KOPT-K1 (cell line): ENCODE results near the gene EML4.
"Not testable (repeated sequence)": the region's sequence is repeated elsewhere in the genome, so short reads cannot be mapped to it uniquely, and the experiment has no call there.

Experiments
- H3K27ac ChIP-seq: fragments of 200-600 bp; sonication (generic); 2 replicates; pipeline ENCODE4 v1.5.1; 2016; ENCODE audit warnings: antibody characterized with exemption, mild to moderate bottlenecking, low read depth, low read length; ENCODE audit not compliant: poor library complexity, severe bottlenecking
- H3K36me3 ChIP-seq: fragments of 200-600 bp; sonication (generic); 2 replicates; pipeline ENCODE4 v1.5.1; 2017; ENCODE audit warnings: antibody characterized with exemption, mild to moderate bottlenecking, low read length, moderate library complexity; ENCODE audit not compliant: insufficient read depth
- H3K9me3 ChIP-seq: fragments of 200-600 bp; sonication (generic); 2 replicates; pipeline ENCODE4 v1.5.1; 2017; ENCODE audit warnings: antibody characterized with exemption, low read length, mild to moderate bottlenecking; ENCODE audit not compliant: insufficient read depth, poor library complexity, severe bottlenecking

EML4 gene

DNA sequence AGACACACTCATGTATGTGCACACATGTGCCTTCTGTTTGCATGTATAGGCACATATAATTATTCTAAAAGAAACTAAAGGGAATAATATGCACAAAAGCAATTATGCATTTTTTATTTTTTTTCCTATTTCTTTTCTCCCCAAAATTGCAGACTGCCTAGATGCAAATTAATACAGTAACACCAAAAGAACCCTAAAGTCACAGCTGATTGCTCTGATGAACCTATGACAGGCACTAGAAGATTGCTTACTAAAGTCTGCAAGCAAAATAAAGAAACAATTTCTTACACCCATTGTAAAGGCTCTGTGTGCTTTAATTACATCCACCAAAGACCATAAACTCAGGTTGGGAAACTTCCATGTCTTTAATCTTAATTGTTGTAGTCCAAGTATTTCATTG is 7.7 kb upstream of the EML4 start:
- Histone ChIP-seq H3K9me3 (no peaks in the 10 kb centered on the region), H3K36me3 (no peaks in the 10 kb centered on the region), H3K27ac (no peak overlapping the region)

DNA sequence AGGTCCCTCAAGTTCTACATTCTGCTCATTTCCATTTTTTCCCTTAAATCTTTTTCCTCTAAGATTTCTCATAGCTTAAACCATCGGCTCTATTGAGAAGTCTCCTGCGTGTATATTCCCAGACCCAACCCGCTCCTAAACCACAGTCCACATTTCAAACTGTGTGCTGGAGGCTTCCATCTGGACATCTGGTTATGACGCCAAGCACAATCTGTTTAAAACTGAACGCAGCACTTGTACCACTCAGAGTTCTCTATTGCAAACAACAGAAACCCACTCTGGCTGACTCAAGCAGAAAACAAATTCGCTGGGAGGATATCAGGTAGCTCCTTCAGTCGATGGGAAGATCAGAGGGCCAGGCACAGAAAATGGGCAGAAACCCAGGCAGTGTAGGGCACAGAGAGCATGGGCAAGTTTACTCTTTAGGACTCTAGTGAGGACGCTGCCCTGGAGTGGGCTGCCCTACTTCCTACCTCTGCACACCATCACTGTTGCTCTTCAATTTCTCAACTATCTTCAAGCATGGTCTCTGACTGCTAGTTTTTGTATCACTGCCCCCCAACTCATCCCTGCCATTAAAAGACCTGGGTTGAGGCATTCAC is 5.6 kb upstream of the EML4 start:
- H3K36me3 ChIP-seq: no peaks in the 10 kb centered on the region
- no peak overlapping the region for H3K27ac ChIP-seq
- H3K9me3 ChIP-seq: no peaks in the 10 kb centered on the region

DNA sequence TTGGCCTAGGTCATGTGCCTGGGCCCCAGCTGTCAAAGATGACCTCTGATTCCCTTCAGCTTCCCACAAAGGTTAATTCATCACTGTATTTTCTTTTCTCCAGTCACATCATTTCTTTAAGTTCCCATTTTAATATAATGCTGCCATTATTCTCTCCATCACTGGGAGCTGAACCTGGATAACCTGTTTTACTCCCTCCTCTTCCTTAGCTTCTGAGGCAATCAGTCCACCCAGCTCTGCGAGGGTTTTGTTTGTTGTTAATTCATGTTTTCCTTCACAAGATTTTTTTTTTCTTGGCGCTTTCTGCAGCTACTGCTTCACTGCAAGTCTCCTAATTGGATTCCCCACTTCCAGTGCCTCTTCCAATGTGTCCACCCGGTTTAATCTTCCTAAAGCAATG is 5.1 kb upstream of the EML4 start:
- Histone ChIP-seq H3K36me3 (no peaks in the 10 kb centered on the region), H3K9me3 (no peaks in the 10 kb centered on the region), H3K27ac (no peak overlapping the region)

DNA sequence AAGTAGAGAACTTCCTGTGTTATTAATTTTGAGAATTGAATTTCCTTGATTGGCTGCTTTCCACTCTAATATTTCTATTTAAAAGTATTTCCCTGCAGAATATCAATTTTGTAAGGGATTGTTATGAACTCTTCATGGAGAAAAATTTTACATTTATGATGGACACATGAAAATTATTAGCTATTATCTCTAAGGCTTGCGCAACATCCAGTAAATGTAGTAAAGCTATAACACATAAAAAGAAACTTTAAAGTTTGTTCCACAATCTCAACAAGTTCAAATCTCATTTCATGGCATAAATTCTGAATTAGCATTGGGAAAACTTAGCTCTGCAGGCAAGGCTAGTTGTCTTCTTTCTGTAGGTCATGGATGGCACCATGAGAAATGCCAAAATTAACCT is 4.2 kb upstream of the EML4 start:
- Histone ChIP-seq H3K9me3 (no peaks in the 10 kb centered on the region), H3K36me3 (no peaks in the 10 kb centered on the region), H3K27ac (no peak overlapping the region)

DNA sequence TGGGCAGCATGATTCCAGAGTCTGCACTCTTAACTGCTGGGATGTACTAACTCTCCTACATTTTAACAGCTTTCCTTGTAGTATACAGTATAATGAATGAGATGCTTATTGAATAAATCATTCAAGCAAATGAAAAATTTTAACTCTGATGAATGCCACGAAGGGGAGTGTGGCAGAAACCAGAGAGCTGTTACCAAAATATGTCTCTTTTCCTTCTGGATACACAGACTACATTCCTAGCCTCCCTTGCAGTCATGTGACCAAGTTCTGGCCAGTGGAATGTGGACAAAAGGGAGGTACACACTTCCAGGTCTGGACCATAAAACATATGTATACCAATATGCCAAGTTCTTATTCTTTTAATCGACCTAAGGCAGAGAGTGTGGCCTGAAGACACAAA is 1.7 kb upstream of the EML4 start:
- no peak overlapping the region for H3K27ac ChIP-seq
- H3K36me3 ChIP-seq: no peaks in the 10 kb centered on the region
- no peaks in the 10 kb centered on the region for H3K9me3 ChIP-seq

DNA sequence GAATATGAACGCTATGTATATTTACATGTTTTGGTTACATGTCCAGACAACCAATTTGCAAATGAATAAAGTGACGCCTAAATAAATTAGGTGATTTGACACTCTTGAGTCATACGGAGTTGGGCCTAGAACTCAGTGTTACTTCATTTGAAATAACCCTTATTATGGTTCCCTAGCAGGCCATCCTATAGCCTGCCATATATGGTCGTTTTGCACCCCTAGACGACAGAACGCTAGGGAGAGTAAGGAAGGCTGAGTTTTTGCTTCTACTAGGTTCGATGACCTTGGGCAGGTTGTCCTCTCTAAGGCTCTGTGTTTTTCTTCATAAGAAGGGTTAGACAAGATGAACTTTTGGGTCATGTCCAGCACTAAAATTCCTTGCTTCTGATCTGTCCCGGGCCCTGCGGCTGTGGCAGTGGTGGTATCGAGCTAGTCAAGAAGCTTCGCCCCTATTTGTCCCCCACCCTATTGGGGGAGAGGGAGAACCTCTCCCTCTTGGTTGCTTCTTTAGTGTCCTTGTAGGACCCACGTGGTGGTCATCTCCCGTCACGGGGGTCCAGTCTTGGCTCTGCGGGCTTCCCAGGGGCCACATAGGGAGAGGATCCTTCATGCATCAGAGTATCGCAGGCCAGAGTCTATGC is 574 bp upstream of the EML4 start:
- H3K27ac ChIP-seq: peak overlapping the region; percentile 27
- no peaks in the 10 kb centered on the region for H3K9me3 ChIP-seq
- no peaks in the 10 kb centered on the region for H3K36me3 ChIP-seq

DNA sequence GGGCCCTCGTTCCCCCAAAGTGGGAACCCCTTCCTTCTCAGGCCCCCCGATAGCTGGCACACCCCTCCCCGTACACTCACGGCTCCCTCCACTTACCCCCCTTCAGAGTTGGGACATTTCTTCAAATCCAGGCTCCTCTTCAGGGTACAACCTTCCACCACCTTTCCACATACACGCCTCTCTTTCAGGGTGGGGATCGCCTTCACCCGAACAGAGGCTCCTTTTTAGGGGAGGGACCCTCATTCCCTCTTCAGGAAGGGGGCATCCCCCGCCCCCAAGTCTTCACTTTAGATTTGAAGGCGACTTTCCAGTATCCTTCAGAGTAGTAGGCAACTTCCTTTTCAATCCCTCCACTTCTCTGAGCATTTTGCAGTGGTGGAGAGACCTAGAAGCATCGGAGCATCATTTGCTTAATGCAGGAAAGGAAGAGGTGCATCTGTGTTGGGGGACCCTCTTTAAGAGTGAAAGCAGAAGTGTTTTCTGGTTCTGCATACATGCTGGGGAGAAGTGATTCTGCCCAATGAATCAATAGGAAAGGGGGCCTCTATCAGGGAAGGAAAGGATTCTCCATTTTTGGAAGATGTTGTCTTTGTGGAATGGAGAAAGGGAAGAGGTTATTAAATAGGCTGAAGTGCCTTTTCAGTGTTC is 845 bp downstream of the EML4 start:
- H3K27ac ChIP-seq: peak overlapping the region; percentile 73
- no peaks in the 10 kb centered on the region for H3K9me3 ChIP-seq

DNA sequence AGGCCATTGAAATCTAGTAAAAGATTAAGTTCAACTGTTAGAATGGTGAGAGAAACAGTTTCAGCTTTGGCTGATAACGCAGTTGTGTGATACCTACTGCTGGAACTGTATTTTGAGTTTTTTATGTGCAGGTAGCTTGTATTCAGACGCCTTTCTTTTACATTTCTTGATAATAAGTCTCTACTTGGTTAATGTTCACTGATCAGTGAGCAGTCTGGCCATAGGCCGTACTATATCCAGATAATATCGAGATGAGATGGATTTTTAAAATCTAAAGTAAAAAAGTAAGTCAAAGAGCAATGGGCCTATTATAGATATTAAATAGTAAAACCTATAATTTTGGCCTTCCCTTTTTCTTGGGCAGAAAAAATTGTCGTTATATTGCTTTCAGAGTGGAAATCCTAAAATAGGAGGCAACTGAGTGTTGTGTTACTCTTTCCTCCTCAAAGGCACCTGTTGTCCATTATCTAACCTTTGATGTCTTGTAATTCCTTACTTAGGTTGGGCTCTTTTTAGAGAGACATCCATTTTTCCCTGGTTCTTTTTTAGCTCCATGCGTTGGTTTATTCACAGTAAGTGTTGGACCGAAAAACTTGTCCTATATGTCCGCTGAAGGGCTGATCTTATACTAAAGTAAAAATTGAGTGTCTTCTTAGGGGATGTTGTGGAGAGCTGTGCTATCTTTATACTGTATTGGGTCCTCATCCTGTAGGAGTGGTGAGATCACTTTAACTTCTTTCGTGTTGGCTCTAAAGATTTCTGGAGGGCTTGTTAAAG is 1.7 kb downstream of the EML4 start:
- no peaks in the 10 kb centered on the region for H3K9me3 ChIP-seq
- H3K27ac ChIP-seq: peak overlapping the region; percentile 73

More for the DNA sequence above, 845 bp downstream of the EML4 start:
- H3K36me3 ChIP-seq: no peaks in the 10 kb centered on the region

DNA sequence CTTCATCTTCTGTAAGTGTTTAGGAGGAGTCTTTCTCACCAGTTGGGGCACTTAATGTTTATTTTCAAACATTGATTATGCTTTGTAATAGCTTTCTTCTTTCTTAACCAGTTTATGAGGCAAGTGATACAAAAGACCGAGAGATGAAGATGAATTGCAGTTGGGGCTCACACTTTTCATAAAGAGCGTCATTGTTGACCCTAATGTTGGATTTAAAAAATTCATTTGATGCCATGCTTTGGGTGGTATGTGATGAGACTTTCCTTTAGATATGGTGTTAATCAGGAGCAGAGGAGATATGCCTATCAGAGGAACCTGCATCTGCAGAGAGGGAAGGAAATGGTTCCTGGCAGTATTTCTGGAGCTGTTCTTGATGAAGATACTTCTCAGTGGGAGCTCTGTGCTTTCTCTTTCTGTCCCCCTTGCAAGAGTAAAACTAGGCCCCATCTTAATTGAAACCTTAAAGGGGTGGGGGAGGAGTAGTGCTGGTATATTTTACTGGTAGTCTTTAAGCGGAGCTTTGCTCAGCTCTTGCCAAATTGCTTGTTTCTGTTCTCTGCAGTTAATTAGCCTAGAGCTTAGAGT is 2.3 kb downstream of the EML4 start:
- Histone ChIP-seq H3K27ac (peak overlapping the region; percentile 37), H3K36me3 (no peaks in the 10 kb centered on the region), H3K9me3 (no peaks in the 10 kb centered on the region)

More for the DNA sequence above, 1.7 kb downstream of the EML4 start:
- H3K36me3 ChIP-seq: no peaks in the 10 kb centered on the region

DNA sequence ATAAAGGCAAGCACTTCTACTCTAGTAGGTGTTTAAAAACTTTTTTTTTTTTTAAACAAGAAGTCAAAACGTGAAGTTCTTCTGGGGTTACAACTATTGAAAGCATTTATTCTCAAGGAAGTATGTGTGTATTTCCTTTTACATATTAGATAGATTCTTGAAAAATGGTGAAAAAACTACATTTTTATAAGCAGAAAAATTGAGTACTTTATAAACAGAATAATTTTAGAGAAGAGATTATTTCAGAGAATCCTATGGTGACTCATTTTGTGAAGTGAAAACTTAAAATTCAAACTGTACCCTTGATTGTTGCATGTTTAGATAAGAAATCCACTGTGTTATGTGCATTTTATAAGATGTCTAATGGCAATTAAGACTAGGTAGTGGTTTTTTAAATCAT is 2.9 kb downstream of the EML4 start:
- Histone ChIP-seq H3K9me3 (no peaks in the 10 kb centered on the region), H3K27ac (peak overlapping the region; percentile 37), H3K36me3 (no peaks in the 10 kb centered on the region)

DNA sequence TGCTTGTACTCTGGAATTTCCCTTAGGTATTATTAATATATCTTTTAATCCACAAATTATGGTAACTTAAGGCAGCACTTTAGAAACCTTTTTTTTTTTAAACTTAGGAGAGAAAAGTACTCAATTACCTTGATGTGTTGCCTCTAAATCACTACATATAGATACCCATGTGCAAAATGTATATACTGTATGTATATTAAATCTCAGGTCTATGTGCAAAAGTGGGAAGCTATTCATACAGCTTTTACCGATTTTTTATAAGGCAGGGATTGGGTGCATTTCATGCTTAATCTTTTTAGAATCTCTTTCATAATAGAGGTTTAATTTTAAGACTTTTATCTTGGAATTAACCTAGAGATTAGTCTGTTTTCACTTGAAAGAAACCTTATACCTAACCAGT is 3.4 kb downstream of the EML4 start:
- no peak overlapping the region for H3K27ac ChIP-seq
- H3K9me3 ChIP-seq: no peaks in the 10 kb centered on the region
- H3K36me3 ChIP-seq: no peaks in the 10 kb centered on the region

DNA sequence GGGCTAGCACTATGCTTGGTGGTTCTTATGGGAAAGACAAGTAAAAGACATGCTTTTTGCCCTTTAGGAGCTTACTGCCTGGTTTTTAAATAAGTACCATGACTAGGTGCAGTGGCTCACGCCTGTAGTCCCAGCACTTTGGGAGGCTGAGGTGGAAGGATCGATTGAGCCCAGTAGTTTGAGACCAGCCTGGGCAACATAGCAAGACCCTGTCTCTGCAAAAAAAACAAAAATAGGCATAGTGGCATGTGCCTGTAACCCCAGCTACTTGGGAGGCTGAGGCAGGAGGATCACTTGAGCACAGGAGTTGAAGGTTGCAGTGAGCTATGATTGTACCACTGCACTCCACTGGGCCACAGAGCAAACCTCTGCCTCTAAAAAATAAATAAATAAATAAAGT is 4.3 kb downstream of the EML4 start:
- not testable (repeated sequence) for H3K9me3 ChIP-seq, H3K36me3 ChIP-seq, H3K27ac ChIP-seq

DNA sequence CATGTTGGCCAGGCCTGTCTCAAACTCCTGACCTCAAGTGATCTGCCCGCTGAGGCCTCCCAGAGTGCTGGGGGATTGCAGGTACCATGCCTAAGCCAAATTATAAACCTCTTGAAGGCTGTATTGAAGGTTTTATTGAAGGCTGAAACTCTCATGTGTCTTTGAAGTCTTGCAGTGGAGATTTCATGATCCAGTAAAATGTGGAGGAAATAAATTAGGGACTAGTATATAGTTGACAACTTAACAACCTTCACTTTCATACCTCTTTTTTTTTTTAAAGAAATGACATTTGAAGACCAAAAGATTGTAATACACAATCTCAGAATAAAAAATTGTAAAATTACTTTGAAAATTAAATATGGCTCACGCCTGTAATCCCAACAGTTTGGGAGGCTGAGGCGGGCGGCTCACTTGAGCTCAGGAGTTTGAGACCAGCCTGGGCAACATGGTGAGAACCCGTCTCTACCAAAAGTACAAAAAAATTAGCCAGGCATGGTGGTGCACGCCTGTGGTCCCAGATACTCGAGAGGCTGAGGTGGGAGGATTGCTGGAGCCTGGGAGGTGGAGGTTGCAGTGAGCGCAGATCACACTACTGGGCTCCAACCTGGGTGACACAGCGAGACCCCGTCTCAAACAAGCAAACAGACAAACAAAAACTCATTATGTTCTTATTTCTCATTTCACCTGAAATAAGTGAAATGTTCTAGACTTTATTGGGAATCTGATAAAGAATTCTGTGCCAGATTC is 8.0 kb downstream of the EML4 start:
- no peaks in the 10 kb centered on the region for H3K36me3 ChIP-seq
- no peak overlapping the region for H3K27ac ChIP-seq

DNA sequence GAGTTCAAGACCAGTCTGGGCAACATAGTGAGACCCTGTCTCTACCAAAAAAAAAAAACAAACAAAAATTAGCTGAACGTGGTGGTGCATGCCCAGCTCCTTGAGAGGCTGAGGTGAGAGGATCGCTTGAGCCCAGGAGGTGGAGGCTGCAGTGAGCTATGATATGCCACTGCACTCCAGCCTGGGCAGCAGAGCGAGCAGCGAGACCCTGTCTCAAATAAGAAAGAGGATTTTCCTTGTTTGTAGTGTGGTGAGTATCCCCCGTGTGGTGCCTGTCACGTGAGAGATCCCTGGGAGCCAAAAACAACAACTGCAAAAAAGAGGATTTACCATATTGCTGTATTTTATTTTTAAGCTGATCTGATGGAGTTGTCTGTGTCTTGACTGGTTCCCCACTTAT is 9.2 kb downstream of the EML4 start:
- Histone ChIP-seq H3K27ac (no peak overlapping the region), H3K9me3 (no peaks in the 10 kb centered on the region), H3K36me3 (no peaks in the 10 kb centered on the region)

More for the DNA sequence above, 8.0 kb downstream of the EML4 start:
- H3K9me3 ChIP-seq: no peaks in the 10 kb centered on the region
